ENCODE measurements around the gene ATP2A3.

ATP2A3 gene

GRCh38 chr17:3907483-3908216 lies 56.6 kb downstream of the ATP2A3 start:
- DNase-seq: no peak

GRCh38 chr17:3906881-3907280 lies 57.4 kb downstream of the ATP2A3 start:
- DNase-seq: no peak

- no peak for DNase-seq
Observed at GRCh38 chr17:3905017-3905520, 59.2 kb downstream of the ATP2A3 start.

- no peak for DNase-seq
Observed at GRCh38 chr17:3904501-3904900, 59.7 kb downstream of the ATP2A3 start.

GRCh38 chr17:3903881-3904290 lies 60.4 kb downstream of the ATP2A3 start:
- DNase-seq: no peak

GRCh38 chr17:3903051-3903825 lies 61.0 kb downstream of the ATP2A3 start:
- no peak for DNase-seq

GRCh38 chr17:3900646-3901045 lies 63.6 kb downstream of the ATP2A3 start:
- DNase-seq: no peak

GRCh38 chr17:3897731-3898130 lies 66.5 kb downstream of the ATP2A3 start:
- no peak for DNase-seq

GRCh38 chr17:3896968-3897235 lies 67.3 kb downstream of the ATP2A3 start:
- no peak for DNase-seq

GRCh38 chr17:3896108-3896967 lies 67.9 kb downstream of the ATP2A3 start:
- no peak for DNase-seq

GRCh38 chr17:3895354-3895753 lies 68.9 kb downstream of the ATP2A3 start:
- no peak for DNase-seq

GRCh38 chr17:3894911-3895343 lies 69.3 kb downstream of the ATP2A3 start:
- DNase-seq: no peak

GRCh38 chr17:3894188-3894587 lies 70.0 kb downstream of the ATP2A3 start:
- DNase-seq: no peak

- DNase-seq: no peak
Observed at GRCh38 chr17:3893720-3894116, 70.5 kb downstream of the ATP2A3 start.

- peak; percentile 75 to 91 (median 84) for DNase-seq
Observed at GRCh38 chr17:3893003-3893719, 71.1 kb downstream of the ATP2A3 start, which contains the start of gene CAMKK1. Gene CAMKK1, minus strand, starts transcription at chr17:3893053. Its CDS starts 7,366 bp downstream, at chr17:3885687.

- DNase-seq: peak; percentile 80 to 85 (median 81)
Observed at GRCh38 chr17:3892095-3892998, 71.9 kb downstream of the ATP2A3 start.

- DNase-seq: no peak
Observed at GRCh38 chr17:3891626-3892094, 72.6 kb downstream of the ATP2A3 start.

- DNase-seq: no peak
Observed at GRCh38 chr17:3890878-3891219, 73.4 kb downstream of the ATP2A3 start.

GRCh38 chr17:3890082-3890877 lies 74.0 kb downstream of the ATP2A3 start:
- no peak for DNase-seq

- no peak for DNase-seq
Observed at GRCh38 chr17:3889325-3890012, 74.8 kb downstream of the ATP2A3 start.
